GM12874 (cell line): Measurements from ENCODE around the gene SYN1.

Source experiments
- CTCF ChIP-seq: IDR thresholded peaks from 2 replicates; pipeline ENCODE4 v1.5.1; 2011; ENCODE audit warnings: low read depth, mild to moderate bottlenecking, control low read depth, low read length, moderate library complexity; ENCODE audit not compliant: insufficient read depth

Gene SYN1

GRCh38 chrX:47651043-47651905, 31.6 kb upstream of the SYN1 start:
- TF ChIP-seq CTCF: no peak

GRCh38 chrX:47650164-47651042, 30.7 kb upstream of the SYN1 start, which contains the start of gene ELK1:
ELK1 (minus strand) TSS chrX:47650563; CDS start chrX:47641441, 9,122 bp downstream.
- TF ChIP-seq CTCF: no peak

- TF ChIP-seq CTCF: no peak
These were observed 30.1 kb upstream of the SYN1 start for GRCh38 chrX:47649781-47650163.

GRCh38 chrX:47649271-47649670, 29.6 kb upstream of the SYN1 start:
- no peak for TF ChIP-seq CTCF

GRCh38 chrX:47648376-47648775, 28.7 kb upstream of the SYN1 start:
- TF ChIP-seq CTCF: no peak

- TF ChIP-seq CTCF: no peak
These were observed 27.0 kb upstream of the SYN1 start for GRCh38 chrX:47646636-47647035.

- no peak for TF ChIP-seq CTCF
These were observed 25.9 kb upstream of the SYN1 start for GRCh38 chrX:47645530-47645929.
